Hematopoietic multipotent progenitor cell treated with erythropoietin and hydrocortisone succinate and interleukin-3 and kit ligand, for 15 days (in vitro differentiated cells): ENCODE measurements around the gene NBEA.

Experiments
- DNase-seq: peaks from one replicate; pipeline ENCODE4 v3.0.0-alpha.2; 2015; ENCODE audit warnings: low spot score

The NBEA gene

GRCh38 chr13:35514061-35514477 is 572.0 kb downstream of the NBEA start:
- DNase-seq: no peak

GRCh38 chr13:35514801-35515502 is 572.9 kb downstream of the NBEA start:
- DNase-seq: no peak

DNA sequence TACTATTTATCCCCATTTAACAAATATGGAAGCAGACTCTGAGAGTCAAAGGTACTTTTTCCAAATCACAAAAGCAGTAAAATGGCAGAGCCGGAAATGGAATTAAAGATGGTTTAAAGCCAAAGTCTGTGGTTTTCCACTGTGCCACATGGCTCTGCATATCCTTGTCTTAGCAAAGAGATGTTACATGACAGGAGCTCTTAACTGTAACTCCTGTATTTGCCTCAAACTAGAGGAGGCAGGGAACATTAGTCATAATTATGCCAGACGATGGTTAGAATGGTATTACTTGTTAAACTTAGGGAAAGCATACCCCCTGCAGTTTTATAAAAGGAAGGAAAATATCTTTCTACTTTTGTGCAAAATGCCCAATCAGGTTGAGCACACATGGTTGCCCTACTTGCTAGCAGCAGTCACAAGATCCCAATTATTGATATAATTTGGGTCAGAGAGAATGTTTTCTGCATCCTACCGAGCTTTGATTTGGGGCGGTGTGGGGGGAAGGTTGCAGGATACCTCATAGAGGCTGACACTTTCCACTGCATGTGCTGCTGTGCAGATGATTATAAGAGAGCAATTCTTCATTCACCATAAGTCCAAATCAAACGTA is 576.4 kb downstream of the NBEA start:
- no peak for DNase-seq

DNA sequence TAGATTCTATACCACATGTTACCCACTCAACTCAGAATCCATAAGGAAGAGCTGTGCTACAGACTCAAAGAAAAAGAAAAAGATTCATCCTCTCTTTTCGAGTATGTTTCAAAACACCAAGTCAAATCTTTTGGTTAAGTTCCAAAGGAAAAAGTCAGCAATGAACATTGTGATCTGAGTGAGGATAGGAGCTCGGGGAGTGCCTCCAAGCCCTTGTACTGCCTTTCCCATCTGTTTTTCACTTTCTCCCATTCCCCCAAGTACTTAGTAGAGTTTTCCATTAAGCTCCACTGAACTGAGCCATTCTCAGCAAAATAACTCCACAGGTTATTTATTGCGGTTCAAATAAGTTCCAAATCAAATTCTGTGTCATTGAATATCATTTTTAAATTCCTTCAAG is 582.1 kb downstream of the NBEA start:
- DNase-seq: no peak

DNA sequence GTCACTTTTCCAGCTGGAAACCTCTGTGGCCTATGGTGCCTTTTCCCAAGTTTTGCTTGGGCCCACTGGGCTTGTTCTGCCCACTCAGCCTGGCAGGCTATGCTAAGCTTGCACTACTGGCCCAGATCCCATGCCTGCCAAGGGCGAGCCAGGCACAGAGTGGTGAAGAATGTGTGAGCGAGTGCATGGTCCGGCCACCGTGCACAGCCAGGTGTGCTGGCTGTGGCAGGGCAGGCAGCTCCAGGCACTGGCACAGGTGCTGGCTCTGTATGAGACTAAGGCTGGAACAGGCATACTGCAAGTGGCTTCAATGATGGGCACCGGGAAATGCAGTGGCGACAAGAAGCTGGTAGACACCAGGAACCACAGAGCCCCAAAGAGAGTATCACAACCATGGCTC is 584.5 kb downstream of the NBEA start:
- no peak for DNase-seq

DNA sequence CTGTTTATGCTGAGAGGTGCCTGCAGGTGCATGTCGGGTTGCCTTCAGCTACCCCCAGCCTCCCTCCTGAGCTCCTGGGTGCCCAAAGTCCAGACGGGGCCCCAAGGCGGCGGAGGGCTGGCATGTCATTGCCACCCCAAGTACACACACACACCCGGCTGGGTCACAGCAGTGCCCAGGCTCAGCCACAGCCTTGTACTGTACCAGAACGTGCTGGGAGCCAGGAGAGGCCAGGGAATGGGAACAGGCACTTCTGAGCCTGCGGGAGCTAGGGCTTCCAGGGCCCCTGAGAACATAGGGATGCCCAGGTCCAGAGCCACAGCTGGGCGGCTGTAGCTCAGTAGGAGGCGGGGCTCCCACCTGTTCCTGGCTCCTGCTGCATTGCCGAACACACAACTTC is 585.4 kb downstream of the NBEA start:
- no peak for DNase-seq

DNA sequence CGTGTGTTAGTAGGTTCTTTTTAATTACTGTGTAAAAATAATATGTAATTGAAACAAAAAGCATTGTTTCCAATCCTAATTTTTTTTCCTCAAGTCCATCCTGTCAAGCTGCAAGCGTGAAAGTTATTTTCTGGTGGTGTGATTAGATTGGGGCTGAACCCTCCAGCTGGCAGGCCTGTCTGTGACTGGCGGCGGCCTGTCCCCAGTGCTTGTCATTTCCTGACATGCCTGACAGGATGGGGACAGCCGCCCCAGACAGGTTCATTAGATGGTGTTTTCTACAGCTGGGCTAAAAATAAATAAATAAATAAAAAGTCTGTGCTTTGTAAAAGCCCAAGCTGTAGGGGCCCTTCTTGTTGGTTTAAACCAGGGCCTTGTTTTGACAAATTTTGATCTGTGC is 588.1 kb downstream of the NBEA start:
- no peak for DNase-seq

DNA sequence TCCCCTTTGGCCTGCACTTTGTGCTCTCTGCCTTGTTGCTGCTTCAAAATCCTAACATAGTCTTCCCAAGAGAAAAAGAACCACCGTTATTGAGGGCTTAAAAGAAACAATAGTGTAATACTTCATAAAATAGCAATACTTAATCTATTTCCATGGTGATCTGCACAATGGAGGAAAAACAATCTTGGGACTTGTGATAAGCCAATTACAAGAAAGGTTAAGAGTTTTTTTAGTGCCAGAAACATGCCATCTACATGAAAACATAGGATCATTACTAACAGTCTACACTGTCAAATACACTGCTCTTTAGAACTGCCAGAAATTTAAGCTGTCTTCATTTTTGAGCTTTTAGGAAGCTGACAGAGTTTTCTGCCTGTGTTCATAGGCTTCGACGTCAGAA is 588.5 kb downstream of the NBEA start:
- no peak for DNase-seq

GRCh38 chr13:35531526-35531925 is 589.5 kb downstream of the NBEA start:
- no peak for DNase-seq

DNA sequence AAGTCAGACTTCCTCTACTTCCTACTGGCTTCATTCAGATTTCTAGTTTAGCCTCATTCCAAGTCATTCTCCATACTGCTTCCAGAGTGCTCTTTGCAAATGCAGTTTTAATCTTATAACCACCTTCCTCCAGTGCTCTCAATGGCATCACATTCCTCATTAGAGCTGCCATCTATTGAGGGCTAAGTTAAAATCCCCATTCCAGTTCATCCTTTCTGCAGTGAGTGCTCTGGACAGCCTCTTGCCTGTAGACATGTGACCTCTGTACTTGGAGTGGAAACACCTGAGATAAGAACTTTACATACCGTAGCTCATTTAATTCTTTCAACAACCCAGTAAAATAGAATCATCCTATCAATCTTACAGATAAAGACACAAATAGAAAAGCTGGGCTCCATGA is 592.3 kb downstream of the NBEA start:
- DNase-seq: no peak

DNA sequence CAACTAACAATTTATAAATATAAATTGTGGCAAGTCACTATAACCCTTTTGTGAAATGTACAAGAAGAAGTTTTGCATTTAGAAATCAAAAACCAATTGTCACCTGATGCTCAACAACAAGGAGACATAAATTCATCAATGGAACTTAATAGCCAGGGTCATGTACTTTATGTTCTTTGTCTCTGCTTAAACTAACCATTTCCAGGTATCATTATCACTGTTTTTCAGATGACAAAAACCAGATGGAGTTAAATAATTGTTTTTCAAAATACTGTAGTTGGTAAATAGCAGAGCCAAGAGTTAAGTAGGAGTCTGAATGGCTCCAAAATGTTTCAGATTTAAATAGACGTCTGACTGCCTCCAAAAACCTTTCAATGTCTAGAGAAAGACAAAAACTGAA is 606.7 kb downstream of the NBEA start:
- DNase-seq: no peak

DNA sequence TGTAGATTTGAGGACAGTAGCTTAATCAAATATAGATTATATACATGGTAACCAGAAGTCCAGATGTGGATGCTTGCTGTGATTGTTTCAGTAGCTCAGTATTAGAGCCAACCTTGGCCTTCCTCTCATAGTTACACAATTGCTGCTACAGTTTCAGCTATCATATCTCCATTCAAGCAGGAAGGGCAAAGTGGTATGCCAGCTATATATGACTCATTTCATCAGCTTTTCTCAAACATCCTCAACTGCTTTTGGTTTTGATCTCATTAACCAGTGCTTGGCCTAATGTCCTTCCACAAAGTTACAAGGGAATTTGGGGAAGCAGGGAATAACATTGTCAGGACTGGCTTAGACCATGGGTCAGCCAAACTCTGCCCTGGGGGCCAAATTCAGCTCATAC is 607.4 kb downstream of the NBEA start:
- no peak for DNase-seq

GRCh38 chr13:35552172-35552844 is 610.2 kb downstream of the NBEA start:
- no peak for DNase-seq

DNA sequence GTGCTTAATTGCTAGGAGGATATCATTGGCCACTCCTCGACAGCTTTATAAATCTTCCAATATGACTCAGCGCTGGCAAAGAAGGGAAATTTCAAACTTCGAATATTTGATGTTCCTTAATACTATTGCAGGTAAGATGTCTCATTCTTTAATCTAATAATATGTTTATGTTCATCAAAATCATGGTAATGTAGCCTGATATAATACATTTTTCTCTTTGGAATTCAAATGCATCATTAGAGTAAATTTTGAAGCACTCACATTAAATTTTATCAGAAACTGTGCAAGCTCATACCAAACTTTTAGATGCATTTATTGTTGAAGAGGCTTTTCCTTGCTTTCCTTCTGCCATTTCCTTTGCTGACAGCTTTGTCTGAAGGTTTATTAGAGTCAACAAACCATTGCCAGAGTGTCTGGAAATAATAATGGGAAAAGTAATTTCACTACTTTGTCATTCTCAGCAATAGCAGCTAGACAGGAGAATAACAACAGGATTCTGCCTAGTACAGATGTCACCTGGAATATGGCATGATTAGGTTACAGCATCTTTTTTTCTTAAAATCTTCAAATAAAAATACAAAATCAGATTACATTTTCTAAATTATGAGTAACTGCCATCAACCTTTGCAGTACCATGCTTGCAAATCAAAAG is 613.0 kb downstream of the NBEA start:
- no peak for DNase-seq

DNA sequence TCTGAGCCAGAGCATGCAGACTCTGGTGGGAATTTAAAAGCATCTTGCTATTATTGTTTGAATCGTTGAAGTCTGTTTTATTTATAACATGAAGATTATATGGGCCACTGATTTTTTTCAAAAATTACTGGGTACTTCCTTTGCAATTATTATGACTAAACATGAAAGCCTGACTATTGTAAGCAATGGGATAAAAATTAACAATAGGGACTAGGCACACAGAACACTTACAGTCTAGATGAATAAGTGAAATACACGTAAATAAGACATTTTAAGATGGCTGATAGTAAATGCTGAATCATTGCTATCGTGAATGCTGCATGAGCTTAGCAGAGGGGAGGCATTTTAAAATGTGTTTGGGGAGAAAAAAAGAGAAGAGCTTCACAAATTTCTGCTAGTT is 615.4 kb downstream of the NBEA start:
- DNase-seq: no peak

GRCh38 chr13:35561540-35561939 is 619.5 kb downstream of the NBEA start:
- no peak for DNase-seq

DNA sequence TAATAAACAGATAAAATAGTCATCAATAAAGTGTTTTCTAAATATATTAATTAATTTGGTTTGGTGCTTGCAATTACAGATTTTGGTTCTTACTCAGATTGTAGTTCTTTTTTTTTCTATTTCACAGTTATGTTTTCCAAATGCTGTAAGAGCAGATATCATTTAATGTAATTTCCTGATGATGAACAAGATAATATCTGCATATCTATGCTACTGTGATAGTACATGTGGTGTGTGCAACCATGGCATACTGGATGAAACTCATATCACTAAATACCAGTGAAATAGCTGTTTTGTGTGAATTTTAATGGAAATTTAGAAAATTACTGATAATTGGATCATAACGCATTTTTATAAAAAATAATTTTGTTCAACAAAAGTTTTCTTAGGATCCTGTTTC is 623.2 kb downstream of the NBEA start:
- DNase-seq: no peak

- no peak for DNase-seq
Observed at GRCh38 chr13:35566340-35566739, 624.3 kb downstream of the NBEA start.

DNA sequence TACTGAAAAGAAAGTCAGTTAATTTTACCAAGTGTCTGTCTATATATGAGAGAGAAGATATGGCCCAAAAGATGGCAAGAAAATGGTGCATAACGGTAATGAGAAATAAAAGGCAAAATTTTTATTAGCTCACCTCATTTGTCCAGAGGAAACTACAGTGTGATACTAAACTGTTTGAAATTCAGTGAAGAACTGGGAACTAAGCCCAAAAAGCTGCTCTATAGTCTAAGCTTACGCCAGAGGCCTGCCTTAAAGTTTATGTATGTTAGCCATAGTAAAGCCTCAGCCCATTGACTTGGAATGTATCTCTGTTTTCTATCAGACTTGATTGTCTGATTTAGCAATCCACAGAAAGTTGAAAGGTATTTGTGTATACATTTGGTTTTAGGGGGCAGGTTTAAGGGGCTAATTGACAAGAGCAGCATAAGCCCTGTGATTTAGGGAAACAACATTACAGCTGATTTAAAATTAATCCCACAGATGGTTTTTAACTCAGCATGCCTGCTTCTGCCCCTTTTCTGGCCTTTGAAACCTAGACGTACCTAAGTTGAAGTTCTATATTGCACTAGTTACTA is 625.4 kb downstream of the NBEA start:
- no peak for DNase-seq

DNA sequence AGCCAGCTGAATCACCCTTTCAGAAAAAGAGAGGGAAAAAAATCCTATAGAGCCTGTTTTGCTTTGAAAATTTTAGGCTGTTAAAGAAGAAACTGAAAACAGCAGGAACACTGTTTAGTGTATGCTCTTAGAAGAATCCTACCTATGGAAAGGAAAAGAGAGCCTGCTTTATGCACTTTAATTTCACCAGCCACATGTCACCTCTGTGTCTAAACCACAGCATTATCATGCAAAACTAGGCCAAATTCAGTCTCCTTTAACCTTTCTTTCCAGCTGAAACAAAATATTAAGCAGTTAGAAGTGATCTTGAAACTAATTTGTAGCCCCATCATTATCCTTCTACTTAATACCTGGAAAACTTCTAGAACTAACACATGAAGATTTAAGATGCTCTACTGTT is 631.6 kb downstream of the NBEA start:
- no peak for DNase-seq

- no peak for DNase-seq
Observed at GRCh38 chr13:35592457-35592856, 650.4 kb downstream of the NBEA start.

DNA sequence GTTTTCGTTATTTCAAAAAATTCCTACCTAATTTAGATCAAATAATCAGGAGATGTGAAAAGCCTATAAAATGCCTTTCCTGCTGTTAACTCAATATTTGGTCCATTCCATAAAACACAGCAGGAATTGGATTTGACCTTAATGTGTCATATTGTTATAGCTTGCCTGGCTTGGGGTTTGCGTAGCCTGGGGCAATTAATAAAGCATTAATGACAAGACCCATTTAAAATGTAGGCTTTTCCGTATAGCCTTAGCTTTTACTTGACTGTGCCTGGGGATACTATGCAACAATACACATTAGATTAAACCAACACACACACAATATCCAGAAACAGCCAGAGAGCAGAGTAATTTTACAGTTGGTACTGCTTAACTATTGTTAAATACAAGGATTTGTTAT is 651.6 kb downstream of the NBEA start:
- DNase-seq: no peak

DNA sequence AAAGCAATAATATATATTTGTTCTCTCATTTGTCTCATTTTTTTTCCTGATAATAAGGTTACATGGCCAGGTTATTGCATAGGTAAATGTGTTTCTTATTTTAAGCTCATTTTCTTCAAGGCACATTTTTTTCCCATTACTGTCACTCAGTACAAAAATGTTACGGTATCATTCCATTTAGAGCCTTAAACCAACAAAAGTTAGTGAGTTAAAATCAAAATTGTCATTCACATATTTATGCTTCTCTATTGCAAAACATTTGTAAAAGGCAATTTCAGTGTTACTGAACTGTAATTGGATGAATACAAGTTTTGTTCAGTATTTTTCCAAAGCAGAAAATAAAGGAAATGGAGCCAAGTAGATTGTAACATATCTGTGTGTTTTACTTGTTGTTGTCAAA is 652.0 kb downstream of the NBEA start:
- DNase-seq: no peak
